Measurements from ENCODE around the gene SAMD4B.

The SAMD4B gene

GRCh38 chr19:39341719-39342604, at the start of gene SAMD4B:
TSS of gene SAMD4B (plus strand) at chr19:39342421. CDS start at chr19:39356894, 14,473 bp downstream.
- DNase-seq (ENCODE audit: low read depth), result peak; percentile 88
- TF ChIP-seq CTCF (IDR thresholded peaks at IDR 0.05; ENCODE audit: control insufficient read depth, insufficient read depth, low read depth, low read length, missing control alignments), result peak; percentile 67
- H3K4me3 ChIP-seq (ENCODE audit: control insufficient read depth, low read depth, low read length), result peak within 1 kb of the TSS; percentile 99

GRCh38 chr19:39293394-39293793, 48.8 kb upstream of the SAMD4B start:
- no peak for TF ChIP-seq CTCF (IDR thresholded peaks at IDR 0.05; ENCODE audit: control insufficient read depth, insufficient read depth, low read depth, low read length, missing control alignments)
- no peak overlapping the region for H3K4me3 ChIP-seq (ENCODE audit: control insufficient read depth, low read depth, low read length)
- DNase-seq (ENCODE audit: low read depth), result no peak

- no peak within 1 kb of the TSS for H3K4me3 ChIP-seq (ENCODE audit: control insufficient read depth, low read depth, low read length)
- DNase-seq (ENCODE audit: low read depth), result no peak
- no peak for TF ChIP-seq CTCF (IDR thresholded peaks at IDR 0.05; ENCODE audit: control insufficient read depth, insufficient read depth, low read depth, low read length, missing control alignments)
These were observed 46.1 kb upstream of the SAMD4B start, which contains the start of gene IFNL1 for GRCh38 chr19:39296055-39296645. TSS of gene IFNL1 (plus strand) at chr19:39296407. CDS start at chr19:39296422, 15 bp downstream.

GRCh38 chr19:39296906-39297305, 45.3 kb upstream of the SAMD4B start:
- no peak for TF ChIP-seq CTCF (IDR thresholded peaks at IDR 0.05; ENCODE audit: control insufficient read depth, insufficient read depth, low read depth, low read length, missing control alignments)
- no peak overlapping the region for H3K4me3 ChIP-seq (ENCODE audit: control insufficient read depth, low read depth, low read length)
- no peak for DNase-seq (ENCODE audit: low read depth)

- TF ChIP-seq CTCF (IDR thresholded peaks at IDR 0.05; ENCODE audit: control insufficient read depth, insufficient read depth, low read depth, low read length, missing control alignments), result no peak
- no peak overlapping the region for H3K4me3 ChIP-seq (ENCODE audit: control insufficient read depth, low read depth, low read length)
- no peak for DNase-seq (ENCODE audit: low read depth)
These were observed 44.1 kb upstream of the SAMD4B start for GRCh38 chr19:39297931-39298634.

- no peak for DNase-seq (ENCODE audit: low read depth)
- no peak for TF ChIP-seq CTCF (IDR thresholded peaks at IDR 0.05; ENCODE audit: control insufficient read depth, insufficient read depth, low read depth, low read length, missing control alignments)
- H3K4me3 ChIP-seq (ENCODE audit: control insufficient read depth, low read depth, low read length), result no peak overlapping the region
These were observed 42.8 kb upstream of the SAMD4B start for GRCh38 chr19:39299404-39299803.

All from AG09309 (cell line).